NB4 (cell line): ENCODE measurements around the gene DENND1A.

ENCODE experiments used
- DNase-seq: peaks from one replicate; pipeline ENCODE4 v3.0.0; 2010; ENCODE audit warnings: low read depth
- H3K4me3 ChIP-seq: one replicate; pipeline ENCODE4 v1.5.1; 2011; ENCODE audit warnings: mild to moderate bottlenecking, low read depth, low read length, moderate library complexity
- CTCF ChIP-seq: IDR thresholded peaks from one replicate; pipeline ENCODE4 v1.5.1; 2012; ENCODE audit warnings: low read depth, low read length
- MAX ChIP-seq: IDR thresholded peaks from 2 replicates; pipeline ENCODE4 v1.6.1; 2011; ENCODE audit warnings: low read depth, low read length
- MYC ChIP-seq: IDR thresholded peaks from 2 replicates; pipeline ENCODE4 v1.6.1; 2011; ENCODE audit warnings: low read depth, low read length
- POLR2A ChIP-seq: IDR thresholded peaks from 2 replicates; pipeline ENCODE4 v1.6.1; 2011; ENCODE audit warnings: mild to moderate bottlenecking; ENCODE audit not compliant: insufficient read length; ENCODE audit errors: extremely low read depth

The DENND1A gene

GRCh38 chr9:123631862-123632261 lies 298.1 kb downstream of the DENND1A start:
- no peak overlapping the region for H3K4me3 ChIP-seq
- no peak for DNase-seq

GRCh38 chr9:123630233-123630632 lies 299.7 kb downstream of the DENND1A start:
- TF ChIP-seq CTCF (no peak), MYC (no peak)
- no peak overlapping the region for H3K4me3 ChIP-seq
- DNase-seq: no peak

More at GRCh38 chr9:123631862-123632261, 298.1 kb downstream of the DENND1A start:
- no peak for TF ChIP-seq CTCF
- no peak for TF ChIP-seq MAX
- TF ChIP-seq MYC: no peak
- TF ChIP-seq POLR2A: no peak

- no peak for TF ChIP-seq CTCF
- no peak for TF ChIP-seq MAX
- TF ChIP-seq MYC: no peak
- no peak for TF ChIP-seq POLR2A
- DNase-seq: no peak
Observed at GRCh38 chr9:123629531-123629930, 300.4 kb downstream of the DENND1A start.

DNA sequence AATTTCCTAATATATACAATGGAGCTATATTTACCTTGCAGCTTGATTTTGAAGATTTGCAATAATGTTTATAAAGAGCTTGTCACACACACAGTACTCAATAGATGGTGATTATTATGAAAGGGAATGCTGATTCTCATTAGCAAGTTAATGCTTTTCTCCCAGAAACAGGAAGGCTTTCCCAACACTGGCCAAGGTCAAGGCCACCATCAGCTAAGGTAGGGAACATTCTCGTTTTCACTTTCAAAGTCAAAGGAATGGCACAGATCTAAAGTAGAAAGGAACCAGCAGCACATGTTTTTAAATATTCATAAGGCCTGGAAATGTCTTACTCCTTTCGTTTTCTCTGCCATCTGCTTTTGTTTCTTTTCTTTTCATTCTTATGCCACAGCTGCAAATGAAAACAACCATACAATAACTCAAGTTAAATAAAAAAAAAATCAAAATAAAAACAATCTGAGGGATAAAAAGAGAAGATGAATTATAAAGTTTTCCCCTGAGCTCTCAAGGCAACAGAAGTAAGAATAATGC lies 307.1 kb downstream of the DENND1A start:
- TF ChIP-seq CTCF (no peak), MAX (no peak)
- H3K4me3 ChIP-seq: no peak overlapping the region
- no peak for DNase-seq

More at GRCh38 chr9:123629531-123629930, 300.4 kb downstream of the DENND1A start:
- H3K4me3 ChIP-seq: no peak overlapping the region

- no peak for TF ChIP-seq MYC
- no peak for TF ChIP-seq CTCF
- no peak for TF ChIP-seq POLR2A
- no peak for TF ChIP-seq MAX
- H3K4me3 ChIP-seq: no peak overlapping the region
- DNase-seq: no peak
Observed at GRCh38 chr9:123620239-123620638, 309.7 kb downstream of the DENND1A start.
